Endothelial cell of umbilical vein (primary cell): ENCODE data around the gene SLC25A43. TPM values are rescaled to one million over a fixed set of nuclear protein-coding genes. Genes with fewer than 3 reads are reported as not detected.
"Not testable (repeated sequence)": the region's sequence is repeated elsewhere in the genome, so short reads cannot be mapped to it uniquely, and the experiment has no call there.

Experiments
- BruUV-seq: library from RNA; stranded (reverse); fragments of 400-500 nt; replicated peaks from 2 replicates; lab custom pipeline; 2021; lab: Mats Ljungman, UMichigan
- CTCF ChIA-PET: fragments of 300-600, 350-600 bp; sonication (Branson Sonifier 250); formaldehyde crosslinking; loops from one replicate; lab custom pipeline; 2021; ENCODE audit warnings: antibody characterized with exemption, inconsistent platforms; lab: Charles Lee
- POLR2A ChIA-PET: fragments of 300-600, 350-600 bp; sonication (Branson Sonifier 250); formaldehyde crosslinking; loops from one replicate; lab custom pipeline; 2021; ENCODE audit warnings: antibody characterized with exemption, inconsistent platforms; lab: Charles Lee
- DNase-seq: peaks from one replicate; pipeline ENCODE4 v3.0.0-alpha.2; 2011; ENCODE audit warnings: low read depth, low spot score
- FAIRE-seq: peaks from 2 replicates; lab custom pipeline; 2011; peaks lifted over from hg19 to GRCh38; lab: Jason Lieb, UNC
- H2AFZ ChIP-seq: 2 replicates; pipeline ENCODE4 v1.6.0; 2012; ENCODE audit warnings: low read depth, low read length, control low read depth, inconsistent platforms
- H3K27ac ChIP-seq: 2 replicates; pipeline ENCODE4 v1.5.1; 2011; ENCODE audit warnings: low read depth, mild to moderate bottlenecking, control low read depth, low read length, moderate library complexity; ENCODE audit not compliant: insufficient read depth
- H3K27me3 ChIP-seq, 2 experiments: 2 replicates each; pipeline versions ENCODE4 v1.6.0 to v1.6.1; 2011; ENCODE audit warnings: low read length in 2 of 2, mixed read lengths in 1 of 2; ENCODE audit not compliant: control insufficient read depth in 2 of 2, insufficient read depth in 2 of 2
- H3K36me3 ChIP-seq, 2 experiments: 2 replicates in 1 of 2; 3 replicates in 1 of 2; pipeline ENCODE4 v1.5.1; 2011; ENCODE audit warnings: low read length in 2 of 2, mild to moderate bottlenecking in 1 of 2, moderate library complexity in 1 of 2; ENCODE audit not compliant: control insufficient read depth in 2 of 2, insufficient read depth in 2 of 2; ENCODE audit errors: extremely low read depth in 1 of 2
- H3K4me1 ChIP-seq: 3 replicates; pipeline ENCODE4 v1.5.1; 2011; ENCODE audit warnings: mild to moderate bottlenecking, low read length; ENCODE audit not compliant: control insufficient read depth, insufficient read depth; ENCODE audit errors: extremely low read depth
- H3K4me2 ChIP-seq: 2 replicates; pipeline ENCODE4 v1.6.1; 2011; ENCODE audit warnings: low read length, control low read depth, mixed read lengths; ENCODE audit not compliant: insufficient read depth
- H3K4me3 ChIP-seq, 3 experiments: fragments of 200-600 bp in 1 of 3; sonication (generic), shearing (Covaris generic) in 1 of 3; replicated peaks in 1 of 3; 2 replicates each; pipeline ENCODE4 v1.5.1; 2011 to 2016; ENCODE audit warnings: control low read depth in 3 of 3, low read length in 3 of 3, mild to moderate bottlenecking in 2 of 3, inconsistent platforms in 1 of 3, low read depth in 1 of 3, moderate library complexity in 1 of 3; ENCODE audit not compliant: insufficient read depth in 1 of 3
- H3K79me2 ChIP-seq: 2 replicates; pipeline ENCODE4 v1.6.0; 2012; ENCODE audit warnings: low read length, inconsistent platforms; ENCODE audit not compliant: control insufficient read depth, insufficient read depth
- H3K9ac ChIP-seq: replicated peaks from 2 replicates; pipeline ENCODE3; 2011; ENCODE audit warnings: low read length, control low read depth; ENCODE audit not compliant: insufficient read depth; ENCODE audit errors: extremely low read depth
- H3K9me1 ChIP-seq: replicated peaks from 3 replicates; pipeline ENCODE4 v1.6.0; 2011; ENCODE audit warnings: mild to moderate bottlenecking, low read length; ENCODE audit not compliant: control insufficient read depth, insufficient read depth; ENCODE audit errors: extremely low read depth
- H3K9me3 ChIP-seq: replicated peaks from 2 replicates; pipeline ENCODE4 v1.5.1; 2012; ENCODE audit warnings: low read length, inconsistent platforms; ENCODE audit not compliant: control insufficient read depth, insufficient read depth
- H4K20me1 ChIP-seq: replicated peaks from 2 replicates; pipeline ENCODE3; 2011; ENCODE audit warnings: mild to moderate bottlenecking, low read length; ENCODE audit not compliant: control insufficient read depth, insufficient read depth; ENCODE audit errors: extremely low read depth
- FOS ChIP-seq: IDR thresholded peaks from 2 replicates; pipeline ENCODE4 v1.6.1; 2011; ENCODE audit warnings: mild to moderate bottlenecking, low read length, moderate library complexity, borderline replicate concordance; ENCODE audit not compliant: insufficient read depth
- GATA2 ChIP-seq: IDR thresholded peaks from 2 replicates; pipeline ENCODE4 v1.7.0; 2011; ENCODE audit warnings: low read depth, mild to moderate bottlenecking, moderate library complexity, mixed read lengths, low read length; ENCODE audit not compliant: insufficient read length, insufficient read depth
- MYC ChIP-seq: IDR thresholded peaks from one replicate; pipeline ENCODE4 v1.6.1; 2011; ENCODE audit warnings: mild to moderate bottlenecking, low read depth, low read length
- POLR2A ChIP-seq: IDR thresholded peaks from 2 replicates; pipeline ENCODE4 v1.6.1; 2012; ENCODE audit warnings: low read depth, mild to moderate bottlenecking, control low read depth, low read length
- POLR2AphosphoS5 ChIP-seq: IDR thresholded peaks from 2 replicates; pipeline ENCODE4 v1.6.1; 2012; ENCODE audit warnings: low read depth, mild to moderate bottlenecking, control low read depth, low read length, moderate library complexity; ENCODE audit not compliant: insufficient read depth
- dilution Hi-C: fragments of 300-500 bp; cut with MboI; formaldehyde crosslinking; loops from one replicate; pipeline ENCODE4 v1.15.0; 2019; ENCODE audit warnings: low sequenced_read_pairs; ENCODE audit not compliant: extremely low pct_ligation_motif_present
- intact Hi-C: fragments of 100-400 bp; cut with micrococcal nuclease; formaldehyde crosslinking; loops from one replicate; pipeline ENCODE4 v1.10.0; 2022
- polyA plus RNA-seq, 4 experiments: library from polyadenylated mRNA; depleted of rRNA in 3 of 4; stranded (reverse) in 3 of 4; unstranded in 1 of 4; fragments of >200 nt; gene quantifications; 2 replicates each; pipeline versions ENCODE4 v1.2.1 to v1.2.3, GENCODE V29; 2011 to 2012; ENCODE audit warnings: missing spikeins in 1 of 4
- total RNA-seq: library from RNA; stranded (reverse); gene quantifications from 2 replicates; pipeline ENCODE4 v1.2.3, GENCODE V29; 2021
- TF ChIP-seq, protein P1 (sequence below), 2 donors: IDR thresholded peaks; 1 replicate in 1 of 2; 2 replicates in 1 of 2; pipeline ENCODE4 v1.5.1; 2011; ENCODE audit warnings: low read length in 2 of 2, mild to moderate bottlenecking in 2 of 2, moderate library complexity in 2 of 2, control low read depth in 1 of 2, inconsistent platforms in 1 of 2, low read depth in 1 of 2; ENCODE audit not compliant: insufficient read depth in 1 of 2; ENCODE audit errors: extremely low read depth in 1 of 2

SLC25A43 gene
- total and polyA plus RNA-seq, 2 donors (not counting 3 experiments of a cell fraction or from before 2014, with no cell fraction given) = 7.2 to 11.5 TPM

GRCh38 chrX:119492463-119492862, 93.3 kb downstream of the SLC25A43 start:
- Histone ChIP-seq H3K4me3 (no peak overlapping the region), H3K9me3 (no peaks in the 10 kb centered on the region), H3K9me1 (no peaks in the 10 kb centered on the region), H3K79me2 (no peaks in the 10 kb centered on the region), H3K4me1 (no peaks in the 10 kb centered on the region), H4K20me1 (no peaks in the 10 kb centered on the region), H3K27me3 (peaks cover 0 to 2% of the 10 kb centered on the region in 2 experiments), H3K36me3 (no peaks in the 10 kb centered on the region), H3K9ac (no peak overlapping the region), H3K27ac (no peak overlapping the region), H2AFZ (no peak overlapping the region), H3K4me2 (no peak overlapping the region)
- dilution Hi-C loops (no loop called here), intact Hi-C loops (no loop called here)
- FAIRE-seq = no peak
- no peak for DNase-seq
- no TSS peak for BruUV-seq
- TF ChIP-seq, protein P1, sequence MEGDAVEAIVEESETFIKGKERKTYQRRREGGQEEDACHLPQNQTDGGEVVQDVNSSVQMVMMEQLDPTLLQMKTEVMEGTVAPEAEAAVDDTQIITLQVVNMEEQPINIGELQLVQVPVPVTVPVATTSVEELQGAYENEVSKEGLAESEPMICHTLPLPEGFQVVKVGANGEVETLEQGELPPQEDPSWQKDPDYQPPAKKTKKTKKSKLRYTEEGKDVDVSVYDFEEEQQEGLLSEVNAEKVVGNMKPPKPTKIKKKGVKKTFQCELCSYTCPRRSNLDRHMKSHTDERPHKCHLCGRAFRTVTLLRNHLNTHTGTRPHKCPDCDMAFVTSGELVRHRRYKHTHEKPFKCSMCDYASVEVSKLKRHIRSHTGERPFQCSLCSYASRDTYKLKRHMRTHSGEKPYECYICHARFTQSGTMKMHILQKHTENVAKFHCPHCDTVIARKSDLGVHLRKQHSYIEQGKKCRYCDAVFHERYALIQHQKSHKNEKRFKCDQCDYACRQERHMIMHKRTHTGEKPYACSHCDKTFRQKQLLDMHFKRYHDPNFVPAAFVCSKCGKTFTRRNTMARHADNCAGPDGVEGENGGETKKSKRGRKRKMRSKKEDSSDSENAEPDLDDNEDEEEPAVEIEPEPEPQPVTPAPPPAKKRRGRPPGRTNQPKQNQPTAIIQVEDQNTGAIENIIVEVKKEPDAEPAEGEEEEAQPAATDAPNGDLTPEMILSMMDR (IDR thresholded peaks at IDR 0.05; ENCODE audit: extremely low read depth in 1 of 2, insufficient read depth in 1 of 2, low read depth in 1 of 2, low read length in 2 of 2) = no peak
- TF ChIP-seq POLR2AphosphoS5 = no peak
- TF ChIP-seq FOS = no peak
- no peak for TF ChIP-seq MYC
- TF ChIP-seq POLR2A = no peak
- TF ChIP-seq GATA2 = no peak
- ChIA-PET POLR2A (no interaction called here), CTCF (interaction anchor here (1.9 to 12.6 kb wide), 2 partner anchors 19 to 24 kb away, joined by 4 to 217 read pairs; no protein-coding TSS in a partner anchor)

DNA sequence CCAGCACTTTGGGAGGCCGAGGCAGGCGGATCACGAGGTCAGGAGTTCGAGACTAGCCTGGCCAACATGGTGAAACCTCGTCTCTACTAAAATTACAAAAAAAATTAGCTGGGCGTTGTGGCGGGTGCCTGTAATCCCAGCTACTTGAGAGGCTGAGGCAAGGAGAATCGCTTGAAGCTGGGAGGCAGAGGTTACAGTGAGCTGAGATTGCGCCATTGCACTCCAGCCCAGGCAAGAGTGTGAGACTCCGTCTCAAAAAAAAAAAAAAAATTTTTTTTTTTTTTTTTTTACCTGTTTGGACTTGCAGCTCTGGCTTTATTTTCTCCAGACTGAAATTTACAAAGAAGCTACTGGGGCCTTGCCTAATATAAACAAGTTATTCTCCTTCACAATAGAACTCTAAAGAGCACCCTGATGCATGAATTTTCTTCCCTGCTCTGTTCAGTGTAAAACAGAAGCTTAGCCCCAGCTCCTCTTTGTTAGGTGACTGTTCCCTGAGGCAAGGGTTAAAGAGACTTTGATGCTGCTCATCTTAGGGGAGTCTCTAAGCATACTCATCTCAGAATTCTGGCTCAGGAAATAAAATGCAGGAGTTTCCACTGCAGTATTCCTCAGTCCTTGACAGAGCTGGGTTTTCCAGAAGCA, 94.8 kb downstream of the SLC25A43 start:
- POLR2A ChIA-PET = not testable (repeated sequence)

More for the DNA sequence above, 94.8 kb downstream of the SLC25A43 start:
- H3K79me2 ChIP-seq, H3K9me3 ChIP-seq, dilution Hi-C loops, H3K36me3 ChIP-seq, BruUV-seq, H3K9me1 ChIP-seq, H2AFZ ChIP-seq, intact Hi-C loops, H3K27me3 ChIP-seq, H3K4me3 ChIP-seq, H3K4me1 ChIP-seq, H3K27ac ChIP-seq, H3K4me2 ChIP-seq, DNase-seq, H3K9ac ChIP-seq, H4K20me1 ChIP-seq: not testable (repeated sequence)
- FAIRE-seq = peak; percentile 31
- CTCF ChIA-PET = interaction anchor here (1.6 to 2.4 kb wide), 3 partner anchors 11 to 19 kb away, joined by 4 to 15 read pairs (median 10); no protein-coding TSS in a partner anchor
